ENCODE data around the gene MYO3B. TPM values are rescaled to one million over a fixed set of nuclear protein-coding genes. Genes with fewer than 3 reads are reported as not detected.
"Not testable (repeated sequence)": the region's sequence is repeated elsewhere in the genome, so short reads cannot be mapped to it uniquely, and the experiment has no call there.

Gene MYO3B
- total RNA-seq, 1 experiment from 2014 or later: not detected

DNA sequence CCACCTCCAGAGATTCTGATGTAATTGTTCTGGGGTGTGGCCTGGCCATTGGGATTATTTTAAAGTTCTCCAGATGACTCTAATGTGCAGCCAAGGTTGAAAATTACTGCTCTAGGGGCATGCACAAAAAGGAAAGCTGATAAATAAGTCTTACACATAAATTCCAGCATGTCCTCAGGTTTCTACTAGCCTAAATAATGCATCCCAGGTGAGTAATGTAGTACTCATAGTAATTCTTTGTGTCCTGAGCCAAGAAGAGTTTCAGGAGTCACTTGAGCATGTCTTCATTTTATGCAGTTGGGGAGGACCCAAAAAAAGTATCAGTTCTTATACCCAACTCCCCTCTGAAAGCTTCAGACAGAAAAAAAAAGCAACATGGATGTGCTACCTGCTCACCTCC, 407.1 kb downstream of the MYO3B start:
- 0 out of 2 replicates have a peak, but pooled peaks cover 3% of the 10 kb centered on the region for H3K27me3 ChIP-seq (replicated peaks)

DNA sequence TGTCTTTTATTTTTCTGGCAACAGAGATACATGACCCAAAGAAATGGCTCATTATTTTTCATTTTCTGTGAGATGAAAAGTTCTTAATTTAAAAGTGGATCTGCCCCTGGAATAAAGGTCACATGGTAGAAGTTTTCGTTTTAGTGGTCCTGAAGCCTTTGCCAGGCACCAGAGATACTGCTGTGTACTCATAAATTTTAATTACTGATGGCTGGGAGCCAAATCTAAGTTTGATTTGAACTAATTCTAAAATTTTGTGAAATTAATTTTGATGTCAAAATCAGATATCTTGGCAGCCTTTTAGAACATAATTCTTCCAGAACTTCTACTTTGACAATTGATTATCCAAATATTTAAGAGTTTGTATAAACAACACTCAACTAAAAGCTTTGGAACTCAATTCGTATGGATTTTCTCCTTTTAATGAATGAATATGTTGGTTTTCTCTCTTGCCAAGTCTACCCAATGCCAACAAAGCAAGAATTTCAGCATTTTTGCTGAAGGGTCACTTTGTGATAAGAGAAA, 408.7 kb downstream of the MYO3B start:
- H3K4me1 ChIP-seq (replicated peaks): no peaks in the 10 kb centered on the region
- 0 out of 2 replicates have a peak, but pooled peaks cover 3% of the 10 kb centered on the region for H3K27me3 ChIP-seq (replicated peaks)
- no peak for DNase-seq (ENCODE audit: low read depth in 1 of 2, low spot score in 2 of 2)
- no peak overlapping the region for H3K4me3 ChIP-seq
- H3K27ac ChIP-seq: no peak overlapping the region
- H3K9me3 ChIP-seq (replicated peaks): no peaks in the 10 kb centered on the region
- no peaks in the 10 kb centered on the region for H3K36me3 ChIP-seq

More for the DNA sequence above, 407.1 kb downstream of the MYO3B start:
- no peak overlapping the region for H3K4me3 ChIP-seq
- H3K36me3 ChIP-seq: no peaks in the 10 kb centered on the region
- H3K9me3 ChIP-seq (replicated peaks): no peaks in the 10 kb centered on the region
- DNase-seq (ENCODE audit: low read depth in 1 of 2, low spot score in 2 of 2): no peak
- no peak overlapping the region for H3K27ac ChIP-seq
- no peaks in the 10 kb centered on the region for H3K4me1 ChIP-seq (replicated peaks)

DNA sequence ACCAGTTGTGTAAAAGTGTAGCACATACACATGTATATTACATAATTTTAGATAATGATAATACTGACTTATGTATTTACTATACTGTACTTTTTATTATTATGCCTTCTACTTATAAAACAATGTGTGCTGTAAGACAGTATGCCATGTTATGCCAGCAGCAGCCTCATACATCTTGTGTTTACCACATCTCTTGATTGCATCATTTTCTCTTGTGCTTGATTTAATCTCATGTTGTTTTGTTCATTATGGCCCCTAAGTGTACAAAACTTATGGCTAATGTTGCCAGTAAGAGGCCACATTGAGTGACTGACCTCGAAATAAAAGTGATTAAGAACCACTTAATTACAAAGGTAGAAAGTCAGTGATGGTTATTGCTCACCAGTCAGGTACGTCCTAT, 409.2 kb downstream of the MYO3B start:
- H3K27ac ChIP-seq: no peak overlapping the region
- H3K36me3 ChIP-seq: no peaks in the 10 kb centered on the region
- 0 out of 2 replicates have a peak, but pooled peaks cover 3% of the 10 kb centered on the region for H3K27me3 ChIP-seq (replicated peaks)
- no peaks in the 10 kb centered on the region for H3K9me3 ChIP-seq (replicated peaks)
- H3K4me3 ChIP-seq: no peak overlapping the region
- DNase-seq (ENCODE audit: low read depth in 1 of 2, low spot score in 2 of 2): no peak
- no peaks in the 10 kb centered on the region for H3K4me1 ChIP-seq (replicated peaks)

DNA sequence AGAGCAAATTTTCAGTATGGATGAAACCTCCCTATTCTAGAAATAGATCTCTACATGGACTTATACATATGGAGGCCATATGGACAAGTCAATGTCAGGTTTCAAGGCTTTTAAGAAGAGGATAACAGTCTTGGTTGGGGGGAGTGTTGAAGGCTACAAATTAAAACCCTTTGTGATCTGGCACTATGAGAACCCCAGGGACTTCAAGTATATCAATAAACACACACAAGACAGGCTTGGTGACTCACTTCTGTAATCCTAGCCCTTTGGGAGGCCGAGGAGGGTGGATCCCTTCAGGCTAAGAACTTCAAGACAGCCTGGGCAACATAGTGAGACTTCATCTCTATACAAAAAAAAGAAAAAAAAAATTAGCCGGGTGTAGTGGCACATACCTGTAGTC, 410.0 kb downstream of the MYO3B start:
- Histone ChIP-seq H3K9me3 (replicated peaks) (no peaks in the 10 kb centered on the region), H3K4me1 (replicated peaks) (no peaks in the 10 kb centered on the region), H3K27ac (no peak overlapping the region), H3K36me3 (no peaks in the 10 kb centered on the region), H3K27me3 (replicated peaks) (0 out of 2 replicates have a peak, but pooled peaks cover 3% of the 10 kb centered on the region), H3K4me3 (no peak overlapping the region)
- DNase-seq (ENCODE audit: low read depth in 1 of 2, low spot score in 2 of 2): peak in 1 of 2 experiments; percentile 9

GRCh38 chr2:170588729-170589128, 410.8 kb downstream of the MYO3B start:
- Histone ChIP-seq H3K36me3 (no peaks in the 10 kb centered on the region), H3K27ac (no peak overlapping the region), H3K4me1 (replicated peaks) (no peaks in the 10 kb centered on the region), H3K9me3 (replicated peaks) (no peaks in the 10 kb centered on the region), H3K27me3 (replicated peaks) (0 out of 2 replicates have a peak, but pooled peaks cover 2% of the 10 kb centered on the region), H3K4me3 (no peak overlapping the region)
- DNase-seq (ENCODE audit: low read depth in 1 of 2, low spot score in 2 of 2): no peak

- no peak overlapping the region for H3K4me3 ChIP-seq
- H3K27ac ChIP-seq: no peak overlapping the region
- no peaks in the 10 kb centered on the region for H3K27me3 ChIP-seq (replicated peaks)
- H3K4me1 ChIP-seq (replicated peaks): no peaks in the 10 kb centered on the region
- no peaks in the 10 kb centered on the region for H3K36me3 ChIP-seq
- no peak for DNase-seq (ENCODE audit: low read depth in 1 of 2, low spot score in 2 of 2)
- no peaks in the 10 kb centered on the region for H3K9me3 ChIP-seq (replicated peaks)
Measured at GRCh38 chr2:170596576-170596975, 418.6 kb downstream of the MYO3B start.

GRCh38 chr2:170598067-170598395, 420.1 kb downstream of the MYO3B start:
- Histone ChIP-seq H3K4me1 (replicated peaks) (no peaks in the 10 kb centered on the region), H3K9me3 (replicated peaks) (no peaks in the 10 kb centered on the region), H3K27me3 (replicated peaks) (no peaks in the 10 kb centered on the region), H3K4me3 (no peak overlapping the region), H3K36me3 (no peaks in the 10 kb centered on the region), H3K27ac (no peak overlapping the region)
- DNase-seq (ENCODE audit: low read depth in 1 of 2, low spot score in 2 of 2): no peak

GRCh38 chr2:170601489-170601888, 423.5 kb downstream of the MYO3B start:
- Histone ChIP-seq H3K36me3 (no peaks in the 10 kb centered on the region), H3K4me3 (no peak overlapping the region), H3K4me1 (replicated peaks) (no peaks in the 10 kb centered on the region), H3K9me3 (replicated peaks) (no peaks in the 10 kb centered on the region), H3K27ac (no peak overlapping the region), H3K27me3 (replicated peaks) (no peaks in the 10 kb centered on the region)
- no peak for DNase-seq (ENCODE audit: low read depth in 1 of 2, low spot score in 2 of 2)

DNA sequence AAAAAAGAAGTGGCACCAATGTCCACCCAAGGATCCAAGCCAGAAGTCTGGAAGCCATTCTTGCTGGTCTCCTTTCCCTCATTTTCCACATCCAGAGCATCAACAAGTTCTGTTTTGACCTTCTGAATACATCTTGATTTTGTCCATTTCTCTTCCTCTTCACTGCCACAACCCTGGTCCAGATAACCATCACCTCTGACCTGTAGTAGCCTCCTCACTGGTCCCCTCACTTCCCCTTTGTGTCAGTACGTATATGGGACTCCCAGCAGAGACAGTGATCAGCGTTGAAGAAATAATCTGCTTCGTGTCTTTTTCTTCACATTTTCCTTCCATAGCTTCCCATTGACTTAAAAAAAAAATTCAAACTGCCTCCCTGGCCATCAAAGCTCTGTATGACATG, 427.9 kb downstream of the MYO3B start:
- no peaks in the 10 kb centered on the region for H3K4me1 ChIP-seq (replicated peaks)
- H3K9me3 ChIP-seq (replicated peaks): no peaks in the 10 kb centered on the region
- H3K27ac ChIP-seq: no peak overlapping the region
- H3K27me3 ChIP-seq (replicated peaks): no peaks in the 10 kb centered on the region
- H3K36me3 ChIP-seq: no peaks in the 10 kb centered on the region
- H3K4me3 ChIP-seq: no peak overlapping the region
- DNase-seq (ENCODE audit: low read depth in 1 of 2, low spot score in 2 of 2): no peak

GRCh38 chr2:170607171-170607570, 429.2 kb downstream of the MYO3B start:
- DNase-seq (ENCODE audit: low read depth in 1 of 2, low spot score in 2 of 2): no peak
- no peak overlapping the region for H3K4me3 ChIP-seq
- no peak overlapping the region for H3K27ac ChIP-seq

DNA sequence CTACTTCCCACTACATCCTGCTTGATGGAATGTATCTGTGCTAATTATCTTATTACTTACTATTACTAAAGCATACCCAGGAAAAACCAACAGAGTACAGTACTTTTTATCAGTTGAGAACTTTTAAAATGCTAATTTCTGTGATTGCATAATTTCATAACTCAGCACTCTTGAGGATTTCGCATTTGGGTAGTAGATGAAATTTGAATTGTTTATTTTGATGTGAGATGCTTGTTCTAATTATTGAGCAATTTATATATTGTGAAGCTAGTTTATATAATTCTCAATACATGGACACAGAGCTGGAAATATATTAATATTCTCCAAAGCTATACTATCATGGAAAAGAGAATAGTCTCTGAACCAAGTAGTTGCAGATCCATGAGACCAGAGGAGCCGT, 432.7 kb downstream of the MYO3B start:
- H3K4me3 ChIP-seq: no peak overlapping the region
- no peak overlapping the region for H3K27ac ChIP-seq
- no peaks in the 10 kb centered on the region for H3K4me1 ChIP-seq (replicated peaks)
- no peaks in the 10 kb centered on the region; the same call in 1 of the 2 replicates for H3K27me3 ChIP-seq (replicated peaks)
- no peaks in the 10 kb centered on the region for H3K36me3 ChIP-seq
- no peak for DNase-seq (ENCODE audit: low read depth in 1 of 2, low spot score in 2 of 2)
- H3K9me3 ChIP-seq (replicated peaks): 0 out of 2 replicates have a peak, but pooled peaks cover 4% of the 10 kb centered on the region

More at GRCh38 chr2:170607171-170607570, 429.2 kb downstream of the MYO3B start:
- H3K9me3 ChIP-seq (replicated peaks): no peaks in the 10 kb centered on the region
- no peaks in the 10 kb centered on the region for H3K36me3 ChIP-seq
- no peaks in the 10 kb centered on the region for H3K4me1 ChIP-seq (replicated peaks)
- H3K27me3 ChIP-seq (replicated peaks): no peaks in the 10 kb centered on the region; the same call in 1 of the 2 replicates

GRCh38 chr2:170618948-170619347, 441.0 kb downstream of the MYO3B start:
- not testable (repeated sequence) for H3K27ac ChIP-seq; H3K4me3 ChIP-seq; H3K27me3 ChIP-seq (replicated peaks); H3K36me3 ChIP-seq; DNase-seq (ENCODE audit: low read depth in 1 of 2, low spot score in 2 of 2); H3K4me1 ChIP-seq (replicated peaks); H3K9me3 ChIP-seq (replicated peaks)

GRCh38 chr2:170635094-170635493, 457.1 kb downstream of the MYO3B start:
- H3K36me3 ChIP-seq; H3K4me1 ChIP-seq (replicated peaks); H3K4me3 ChIP-seq; H3K27ac ChIP-seq; H3K27me3 ChIP-seq (replicated peaks); H3K9me3 ChIP-seq (replicated peaks); DNase-seq (ENCODE audit: low read depth in 1 of 2, low spot score in 2 of 2): not testable (repeated sequence)

DNA sequence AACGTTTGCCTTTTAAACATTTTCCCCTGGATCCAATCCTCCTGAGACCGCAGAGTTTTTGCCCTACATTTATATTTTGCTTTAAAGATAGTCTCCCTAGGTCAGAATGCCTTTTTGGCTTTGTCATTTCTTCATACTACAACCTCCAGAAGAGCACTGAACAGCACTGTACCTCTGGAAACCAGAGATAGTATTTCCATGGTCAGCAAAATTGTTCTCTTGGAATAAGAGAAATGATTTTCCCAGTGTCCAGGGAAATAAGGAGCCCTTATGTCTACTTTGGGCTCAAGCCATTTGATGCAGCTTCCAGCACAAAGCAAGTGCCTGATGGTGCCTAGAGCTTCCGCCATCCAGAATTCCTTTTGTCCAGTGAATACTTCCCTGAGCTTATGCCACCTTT, 461.7 kb downstream of the MYO3B start:
- DNase-seq (ENCODE audit: low read depth in 1 of 2, low spot score in 2 of 2): no peak
- Histone ChIP-seq H3K27ac (no peak overlapping the region), H3K27me3 (replicated peaks) (no peaks in the 10 kb centered on the region), H3K4me1 (replicated peaks) (no peaks in the 10 kb centered on the region), H3K4me3 (no peak overlapping the region), H3K9me3 (replicated peaks) (no peaks in the 10 kb centered on the region), H3K36me3 (no peaks in the 10 kb centered on the region)

GRCh38 chr2:170641961-170642360, 464.0 kb downstream of the MYO3B start:
- DNase-seq (ENCODE audit: low read depth in 1 of 2, low spot score in 2 of 2): no peak
- Histone ChIP-seq H3K36me3 (no peaks in the 10 kb centered on the region), H3K4me3 (no peak overlapping the region)

More at GRCh38 chr2:170641961-170642360, 464.0 kb downstream of the MYO3B start:
- H3K27ac ChIP-seq: no peak overlapping the region
- H3K9me3 ChIP-seq (replicated peaks): no peaks in the 10 kb centered on the region
- no peaks in the 10 kb centered on the region for H3K4me1 ChIP-seq (replicated peaks)
- H3K27me3 ChIP-seq (replicated peaks): no peaks in the 10 kb centered on the region

Measured in SJSA1 (cell line).